Hepatocyte (in vitro differentiated cells): ENCODE results near the gene CYP4F22.

ENCODE experiments used
- EZH2 ChIP-seq: fragments of 200-600 bp; sonication (generic); IDR thresholded peaks from 2 replicates; pipeline ENCODE4 v1.6.1; 2016; ENCODE audit warnings: antibody characterized with exemption, mild to moderate bottlenecking, borderline replicate concordance
- TF ChIP-seq, protein P1 (sequence below): fragments of 200-600 bp; sonication (generic); IDR thresholded peaks from 2 replicates; pipeline ENCODE4 v1.5.1; 2016; ENCODE audit warnings: antibody characterized with exemption, mild to moderate bottlenecking; ENCODE audit not compliant: poor library complexity

DNA sequence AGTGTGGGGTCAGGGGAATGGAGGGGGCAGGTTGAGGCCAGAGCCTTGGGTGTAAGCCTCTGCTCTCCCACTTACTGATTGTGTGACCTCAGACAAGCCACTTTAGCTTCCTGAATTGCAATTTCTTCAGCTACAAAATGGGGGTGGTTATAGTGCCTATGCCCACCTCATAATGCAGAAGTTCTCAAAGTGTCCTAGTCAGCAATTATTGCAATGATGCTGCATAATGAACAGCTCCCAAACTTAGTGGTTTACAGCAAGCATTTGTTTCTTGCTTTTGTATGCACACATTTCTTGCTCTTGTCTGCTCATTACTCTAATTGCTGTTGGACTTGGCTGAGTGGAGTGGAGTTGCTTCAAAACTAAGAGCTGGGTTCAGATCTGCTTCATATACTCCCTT is 36.0 kb downstream of the CYP4F22 start:
- TF ChIP-seq, protein P1, sequence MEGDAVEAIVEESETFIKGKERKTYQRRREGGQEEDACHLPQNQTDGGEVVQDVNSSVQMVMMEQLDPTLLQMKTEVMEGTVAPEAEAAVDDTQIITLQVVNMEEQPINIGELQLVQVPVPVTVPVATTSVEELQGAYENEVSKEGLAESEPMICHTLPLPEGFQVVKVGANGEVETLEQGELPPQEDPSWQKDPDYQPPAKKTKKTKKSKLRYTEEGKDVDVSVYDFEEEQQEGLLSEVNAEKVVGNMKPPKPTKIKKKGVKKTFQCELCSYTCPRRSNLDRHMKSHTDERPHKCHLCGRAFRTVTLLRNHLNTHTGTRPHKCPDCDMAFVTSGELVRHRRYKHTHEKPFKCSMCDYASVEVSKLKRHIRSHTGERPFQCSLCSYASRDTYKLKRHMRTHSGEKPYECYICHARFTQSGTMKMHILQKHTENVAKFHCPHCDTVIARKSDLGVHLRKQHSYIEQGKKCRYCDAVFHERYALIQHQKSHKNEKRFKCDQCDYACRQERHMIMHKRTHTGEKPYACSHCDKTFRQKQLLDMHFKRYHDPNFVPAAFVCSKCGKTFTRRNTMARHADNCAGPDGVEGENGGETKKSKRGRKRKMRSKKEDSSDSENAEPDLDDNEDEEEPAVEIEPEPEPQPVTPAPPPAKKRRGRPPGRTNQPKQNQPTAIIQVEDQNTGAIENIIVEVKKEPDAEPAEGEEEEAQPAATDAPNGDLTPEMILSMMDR: no peak
- no peak for TF ChIP-seq EZH2
